Body of pancreas (tissue), 4 donors: ENCODE results near the gene CFAP299.

Experiments
- CTCF ChIP-seq, 7 experiments: fragments of 450-650 bp in 4 of 7; fragments of 200-600 bp in 3 of 7; sonication (generic) in 3 of 7; IDR thresholded peaks; one replicate each; pipeline ENCODE4 v1.5.1; 2016 to 2019; ENCODE audit warnings: antibody characterized with exemption in 7 of 7
- POLR2A ChIP-seq, 3 donors: fragments of 450-650 bp; IDR thresholded peaks; one replicate each; pipeline ENCODE4 v1.6.1; 2016; ENCODE audit warnings: antibody characterized with exemption in 3 of 3, mild to moderate bottlenecking in 2 of 3

- TF ChIP-seq CTCF (IDR thresholded peaks at IDR 0.05): no peak
- TF ChIP-seq POLR2A (IDR thresholded peaks at IDR 0.05): no peak
Measured at GRCh38 chr4:80566203-80566872, 230.8 kb downstream of the CFAP299 start.
